Activated CD8-positive, alpha-beta memory T cell treated with anti-CD3 and anti-CD28 coated beads, Interleukin-2, amount 50 U/mL, for 1 hour (primary cell): ENCODE measurements around the gene SPATS2L.
"Not testable (repeated sequence)": the region's sequence is repeated elsewhere in the genome, so short reads cannot be mapped to it uniquely, and the experiment has no call there.

ENCODE experiments used
- DNase-seq: peaks from one replicate; pipeline ENCODE4 v3.0.0-alpha.2; 2020; ENCODE audit errors: extremely low read depth

The SPATS2L gene

GRCh38 chr2:200319548-200320337, 13.2 kb downstream of the SPATS2L start:
- no peak for DNase-seq

DNA sequence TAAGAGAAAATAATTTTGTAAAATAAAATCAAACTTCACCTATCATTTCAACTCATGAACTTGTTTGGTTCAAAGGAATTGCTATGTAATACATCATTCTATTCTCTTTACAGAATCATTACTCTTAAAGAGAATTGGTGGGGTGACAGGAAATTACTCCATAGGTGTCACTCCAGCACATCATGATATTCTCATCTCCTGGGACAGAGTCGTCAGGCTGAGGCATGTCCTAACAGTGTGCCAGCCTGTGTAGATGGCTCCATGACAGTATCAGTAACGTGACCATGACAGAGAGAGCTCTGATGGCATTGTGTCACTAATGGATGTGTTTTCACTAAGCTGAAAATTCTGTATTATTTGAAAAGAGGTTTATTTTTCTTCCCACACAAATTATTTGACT, 13.9 kb downstream of the SPATS2L start:
- DNase-seq: no peak

DNA sequence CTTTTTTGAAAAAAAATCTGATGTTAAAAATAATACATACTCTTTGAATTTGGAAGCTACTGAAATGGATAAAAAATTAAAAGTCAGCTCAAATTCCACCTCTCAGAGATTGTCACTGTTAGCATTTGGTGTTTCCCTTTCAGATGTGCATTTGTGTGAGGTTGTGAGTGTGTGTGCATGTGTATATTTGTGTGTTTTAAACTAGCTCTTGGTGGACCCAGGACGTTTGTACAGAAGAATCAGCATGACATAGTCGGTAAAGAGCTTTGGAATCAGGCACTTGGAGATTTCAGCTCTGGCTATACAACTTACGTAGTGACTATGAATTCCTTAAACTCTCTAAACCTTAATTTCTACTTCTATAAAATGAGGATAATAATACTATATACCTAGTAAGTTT, 14.5 kb downstream of the SPATS2L start:
- no peak for DNase-seq

- no peak for DNase-seq
These were observed 15.5 kb downstream of the SPATS2L start for GRCh38 chr2:200321780-200322534.

DNA sequence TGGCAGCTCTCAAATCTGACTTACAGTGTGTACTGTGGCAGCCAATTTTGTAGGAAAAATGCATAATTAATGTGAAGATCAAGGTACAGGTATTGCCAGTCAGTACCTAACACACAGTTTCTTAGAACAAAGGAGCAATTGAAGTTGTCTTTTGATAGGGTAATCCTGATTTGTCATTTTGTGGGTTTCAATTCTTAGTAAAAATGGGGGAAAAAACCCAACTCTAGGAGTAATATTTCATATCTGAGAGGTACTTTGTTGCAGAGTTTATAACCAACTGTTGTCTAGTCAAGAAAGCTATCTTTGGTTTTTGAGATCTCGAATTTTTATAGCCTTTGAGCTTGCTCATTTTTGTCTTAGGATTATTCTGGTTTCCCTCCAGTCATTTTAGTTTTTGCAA, 16.1 kb downstream of the SPATS2L start:
- no peak for DNase-seq

- DNase-seq: no peak
These were observed 17.9 kb downstream of the SPATS2L start for GRCh38 chr2:200324362-200324761.

GRCh38 chr2:200329384-200329783, 22.9 kb downstream of the SPATS2L start:
- DNase-seq: no peak

GRCh38 chr2:200329798-200330197, 23.3 kb downstream of the SPATS2L start:
- DNase-seq: no peak

- DNase-seq: no peak
These were observed 24.0 kb downstream of the SPATS2L start for GRCh38 chr2:200330351-200331060.

- no peak for DNase-seq
These were observed 24.5 kb downstream of the SPATS2L start for GRCh38 chr2:200331061-200331400.

DNA sequence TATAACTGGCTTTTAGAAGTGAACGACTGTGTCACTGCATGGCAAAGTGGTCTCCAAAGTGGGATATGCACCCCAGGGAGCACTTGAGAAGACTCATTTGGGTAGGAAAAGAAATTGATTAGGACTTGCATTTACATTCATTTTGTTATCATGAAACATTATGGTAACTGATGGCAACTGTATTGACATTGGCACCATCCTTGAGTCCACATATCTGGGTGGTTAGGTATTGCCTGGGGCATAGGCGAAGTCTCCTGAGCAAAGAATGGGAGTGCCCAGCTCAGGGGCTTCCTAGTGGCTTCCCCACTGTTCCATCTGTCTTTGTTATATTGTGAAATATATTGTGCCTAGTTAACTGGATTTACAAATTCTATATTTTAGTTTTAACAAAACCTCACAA, 29.2 kb downstream of the SPATS2L start:
- DNase-seq: no peak

DNA sequence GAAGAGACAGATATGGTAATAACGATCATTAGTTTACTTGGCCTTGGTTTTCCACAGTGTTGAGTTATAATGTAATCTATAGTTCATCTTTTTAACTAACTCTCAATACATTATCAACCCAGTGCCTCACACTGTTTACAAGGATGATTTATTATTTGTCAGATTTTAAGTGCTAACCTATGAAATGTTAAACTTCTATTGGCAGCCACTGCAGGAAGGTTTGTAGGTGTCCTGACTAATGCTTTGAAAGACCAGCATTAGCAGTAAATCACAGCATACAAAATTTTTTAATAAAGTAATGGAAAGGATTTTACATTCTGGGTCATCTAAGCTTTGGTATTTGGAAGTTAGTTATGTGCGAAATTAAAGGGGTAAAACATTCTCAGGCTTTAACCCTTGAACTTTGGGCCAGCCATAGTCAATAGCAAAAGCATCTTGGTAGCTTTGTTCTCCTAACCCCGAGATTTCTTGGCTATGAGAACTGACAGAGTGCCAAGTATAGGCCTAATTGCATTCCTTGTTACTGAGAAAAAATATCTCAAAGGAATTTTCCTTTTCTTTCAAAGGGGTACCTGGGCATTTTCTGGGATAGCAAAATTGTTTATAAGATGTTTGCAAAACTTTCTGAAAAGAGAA, 30.6 kb downstream of the SPATS2L start:
- DNase-seq: no peak

DNA sequence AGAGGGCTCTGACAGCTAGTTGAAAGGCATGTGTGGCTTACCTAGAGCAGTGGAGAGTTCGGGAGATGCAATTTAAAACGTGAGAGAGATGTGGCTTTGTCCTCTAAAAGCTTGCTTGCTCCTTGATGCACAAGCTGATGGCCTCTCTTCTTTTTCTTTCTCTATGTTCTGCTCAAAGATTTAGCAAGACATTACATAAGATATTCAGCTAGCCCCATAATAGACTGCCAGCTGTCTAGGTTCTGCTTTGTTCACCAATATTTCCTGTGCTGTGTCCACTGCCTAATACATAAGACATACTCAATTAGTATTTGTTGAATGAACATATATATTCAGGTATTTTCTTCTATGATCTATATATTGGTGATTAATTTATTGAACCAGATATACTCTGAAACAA, 31.1 kb downstream of the SPATS2L start:
- DNase-seq: no peak

DNA sequence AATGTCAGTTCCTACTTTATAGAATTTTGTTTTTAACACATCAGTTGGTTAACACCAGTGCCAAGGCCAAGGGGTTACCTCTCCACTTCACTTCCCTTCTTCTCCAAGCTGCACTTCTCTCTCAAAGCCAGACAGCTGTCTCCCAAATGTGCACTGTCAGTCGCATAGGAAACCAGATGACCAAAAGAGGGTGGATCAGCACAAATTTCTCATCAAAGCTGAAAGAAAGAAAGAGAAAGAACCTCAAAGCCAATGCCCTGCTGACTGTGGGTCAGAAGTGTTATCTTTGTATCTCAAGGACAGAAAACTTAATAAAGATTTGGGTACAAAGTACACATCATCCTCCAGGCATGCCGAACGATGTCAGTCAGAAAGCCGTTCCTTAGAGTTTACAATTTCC, 32.2 kb downstream of the SPATS2L start:
- DNase-seq: no peak

DNA sequence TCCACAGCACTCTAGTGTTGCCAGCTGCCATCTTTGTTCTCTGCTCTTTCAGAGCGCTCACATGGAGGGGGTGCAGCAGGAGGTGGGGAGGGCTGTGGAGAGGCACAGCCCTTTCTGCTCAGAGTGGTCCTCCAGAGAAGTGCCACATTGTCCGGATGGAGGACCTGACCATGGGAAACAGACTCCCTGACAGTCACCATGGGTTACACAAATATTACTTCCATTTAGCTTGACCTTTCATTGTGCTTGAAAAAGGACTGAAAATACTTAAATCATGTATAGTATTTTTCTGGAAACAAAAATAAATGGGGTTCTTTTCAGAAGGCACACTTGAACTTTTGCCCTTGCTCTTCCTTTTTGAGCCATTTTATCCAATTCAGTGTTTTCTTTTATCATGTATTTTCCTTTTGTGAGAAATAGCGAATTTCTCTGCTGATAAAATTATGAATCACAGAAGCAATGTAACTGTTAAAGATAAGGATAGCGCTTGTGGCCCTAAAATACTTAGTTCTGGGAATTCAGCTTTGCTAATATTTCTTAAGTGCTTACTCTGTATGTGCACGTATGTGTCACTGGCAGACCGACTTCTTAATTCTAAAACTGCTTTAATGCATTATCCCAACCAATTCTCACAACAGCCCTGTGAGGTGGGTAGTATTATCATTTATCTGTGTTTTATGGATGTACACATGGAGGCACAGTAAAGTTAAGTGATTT, 34.2 kb downstream of the SPATS2L start:
- no peak for DNase-seq

DNA sequence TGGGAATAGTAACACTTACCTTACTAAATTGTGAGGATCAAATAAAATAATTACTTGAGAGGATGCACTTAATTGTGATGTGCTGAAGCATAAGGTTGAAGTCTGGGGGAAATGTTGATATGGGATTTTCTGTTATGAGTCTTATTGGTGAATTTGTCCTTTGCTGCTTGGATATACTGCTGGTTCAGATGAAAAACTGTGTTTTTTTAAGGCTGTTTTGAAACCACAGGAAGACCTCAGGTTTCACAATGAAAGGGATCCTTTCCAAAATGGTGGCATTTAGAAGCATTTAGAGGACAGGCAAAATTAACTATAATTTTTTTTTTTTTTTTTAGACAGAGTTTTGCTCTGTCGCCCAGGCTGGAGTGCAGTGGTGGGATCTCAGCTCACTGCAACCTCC, 34.9 kb downstream of the SPATS2L start:
- DNase-seq: no peak

- DNase-seq: no peak
These were observed 35.7 kb downstream of the SPATS2L start for GRCh38 chr2:200342235-200342634.

DNA sequence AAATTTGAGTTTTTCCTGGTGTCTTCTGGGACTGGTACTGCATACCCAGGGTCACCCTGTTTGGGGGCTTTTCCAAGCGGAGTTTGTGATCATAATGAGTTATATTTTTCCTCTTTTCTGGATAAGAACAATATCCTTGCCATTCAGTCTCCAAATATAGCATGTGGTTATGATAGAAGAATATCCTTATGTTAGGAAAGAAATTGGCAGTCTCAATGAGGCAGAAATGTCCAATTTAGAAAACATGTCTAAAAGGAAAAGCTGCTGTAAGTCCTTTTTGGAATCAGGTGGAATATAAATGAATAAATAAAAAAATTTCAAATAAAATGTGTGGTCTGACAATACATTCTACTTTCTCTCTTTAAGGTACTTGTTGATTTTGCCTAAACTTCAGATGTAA, 36.2 kb downstream of the SPATS2L start:
- no peak for DNase-seq

- DNase-seq: not testable (repeated sequence)
These were observed 37.7 kb downstream of the SPATS2L start for GRCh38 chr2:200344202-200344601.

- DNase-seq: no peak
These were observed 39.5 kb downstream of the SPATS2L start for GRCh38 chr2:200345975-200346374.

GRCh38 chr2:200347301-200347700, 40.8 kb downstream of the SPATS2L start:
- no peak for DNase-seq
